ENCODE measurements around the gene MRPS24. TPM values are rescaled to one million over a fixed set of nuclear protein-coding genes. Genes with fewer than 3 reads are reported as not detected.
"Not testable (repeated sequence)": the region's sequence is repeated elsewhere in the genome, so short reads cannot be mapped to it uniquely, and the experiment has no call there.

MRPS24 gene
- total RNA-seq, 2 donors from 2014 or later: 112 to 118 TPM

DNA sequence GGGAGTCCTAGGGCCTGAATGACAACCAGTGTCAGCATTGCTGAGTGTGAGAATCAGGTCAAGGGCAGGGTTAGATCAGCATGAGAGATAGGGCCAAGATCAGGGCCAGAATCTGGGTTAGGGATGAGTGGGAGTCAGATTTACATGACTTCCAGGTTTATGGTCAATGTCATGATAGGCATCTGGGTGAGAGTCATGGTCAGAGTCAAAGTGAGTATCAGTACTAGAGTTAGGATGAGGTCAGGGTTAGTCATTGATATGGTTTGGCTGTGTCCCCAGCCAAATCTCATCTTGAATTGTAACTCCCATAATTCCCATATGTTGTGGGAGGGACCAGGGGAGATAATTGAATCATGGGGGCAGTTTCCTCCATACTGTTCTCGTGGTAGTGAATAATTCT lies 12.3 kb downstream of the MRPS24 start:
- ATAC-seq: peak; percentile 59 to 95
- DNase-seq (ENCODE audit: low spot score in 2 of 2): no peak
- no peak overlapping the region for H3K27ac Mint-ChIP-seq
- no peaks in the 10 kb centered on the region for H3K9me3 Mint-ChIP-seq
- H3K36me3 Mint-ChIP-seq: no peaks in the 10 kb centered on the region

DNA sequence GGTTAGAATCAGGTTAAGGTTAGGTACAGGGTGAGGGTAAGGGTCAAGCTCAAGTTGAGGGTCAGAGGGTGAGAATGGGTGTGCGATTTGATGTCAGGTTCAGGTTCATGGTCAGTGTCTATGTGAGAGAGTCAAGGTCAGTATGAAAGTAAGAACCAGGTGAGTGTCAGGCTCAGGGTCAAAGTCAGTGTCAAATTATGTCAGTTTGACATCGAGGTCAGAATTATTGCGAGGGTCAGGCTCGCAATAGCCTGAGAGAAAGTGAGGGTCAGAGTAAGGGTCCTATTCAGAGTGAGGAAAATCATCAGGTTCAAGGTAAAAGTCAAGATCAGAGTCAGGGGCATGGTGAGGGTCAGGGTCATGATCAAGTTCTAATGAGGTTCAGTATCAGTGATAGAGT lies 13.0 kb downstream of the MRPS24 start:
- ATAC-seq (no peak), DNase-seq (ENCODE audit: low spot score in 2 of 2) (no peak)
- peaks cover 0 to 3% of the 10 kb centered on the region in 2 donors for H3K9me3 Mint-ChIP-seq
- no peak overlapping the region for H3K27ac Mint-ChIP-seq
- no peaks in the 10 kb centered on the region for H3K36me3 Mint-ChIP-seq

DNA sequence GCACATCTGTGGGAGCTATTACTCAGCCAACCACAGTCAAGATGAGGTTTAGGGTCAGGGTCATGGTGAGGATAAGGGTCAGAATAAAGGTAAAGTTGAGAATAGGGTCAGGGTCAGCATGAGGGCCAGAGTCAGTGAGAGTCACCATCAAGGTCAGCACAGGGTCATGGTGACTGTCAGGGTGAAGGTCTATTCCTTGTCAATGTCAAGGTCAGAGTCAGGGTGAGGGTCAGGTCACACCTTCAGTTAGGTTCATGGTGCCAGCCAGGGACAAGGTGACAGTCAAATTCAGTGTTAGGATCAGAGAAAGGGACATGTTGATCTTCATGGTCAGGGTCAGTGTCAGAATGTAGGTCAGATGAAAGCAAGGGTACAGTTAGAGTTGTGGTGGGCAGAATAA lies 14.1 kb downstream of the MRPS24 start:
- H3K9me3 Mint-ChIP-seq: peaks cover 0 to 3% of the 10 kb centered on the region in 2 donors
- no peak overlapping the region for H3K27ac Mint-ChIP-seq
- DNase-seq (ENCODE audit: low spot score in 2 of 2) (no peak), ATAC-seq (no peak)
- H3K36me3 Mint-ChIP-seq: no peaks in the 10 kb centered on the region

DNA sequence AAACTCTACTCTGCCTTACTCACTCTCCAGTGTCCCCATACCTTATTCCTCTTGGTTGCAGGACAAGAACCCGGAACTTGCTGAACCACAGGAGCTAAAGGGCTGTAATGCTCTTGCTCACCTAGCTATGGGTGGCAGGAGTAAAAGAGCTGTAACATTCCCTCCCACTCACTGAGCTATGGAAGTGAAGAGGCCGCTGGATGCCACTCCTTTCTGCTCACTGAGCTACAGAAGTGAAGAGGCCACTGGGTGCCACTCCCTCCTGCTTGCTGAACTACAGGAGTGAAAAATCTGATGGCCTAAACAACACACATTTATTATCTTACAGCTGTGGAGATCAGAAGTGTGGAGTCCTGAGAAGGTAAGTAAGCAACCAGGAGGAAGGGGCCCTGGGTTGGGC lies 17.5 kb downstream of the MRPS24 start:
- H3K9me3 Mint-ChIP-seq: peaks cover 0 to 3% of the 10 kb centered on the region in 2 donors
- ATAC-seq: no peak

DNA sequence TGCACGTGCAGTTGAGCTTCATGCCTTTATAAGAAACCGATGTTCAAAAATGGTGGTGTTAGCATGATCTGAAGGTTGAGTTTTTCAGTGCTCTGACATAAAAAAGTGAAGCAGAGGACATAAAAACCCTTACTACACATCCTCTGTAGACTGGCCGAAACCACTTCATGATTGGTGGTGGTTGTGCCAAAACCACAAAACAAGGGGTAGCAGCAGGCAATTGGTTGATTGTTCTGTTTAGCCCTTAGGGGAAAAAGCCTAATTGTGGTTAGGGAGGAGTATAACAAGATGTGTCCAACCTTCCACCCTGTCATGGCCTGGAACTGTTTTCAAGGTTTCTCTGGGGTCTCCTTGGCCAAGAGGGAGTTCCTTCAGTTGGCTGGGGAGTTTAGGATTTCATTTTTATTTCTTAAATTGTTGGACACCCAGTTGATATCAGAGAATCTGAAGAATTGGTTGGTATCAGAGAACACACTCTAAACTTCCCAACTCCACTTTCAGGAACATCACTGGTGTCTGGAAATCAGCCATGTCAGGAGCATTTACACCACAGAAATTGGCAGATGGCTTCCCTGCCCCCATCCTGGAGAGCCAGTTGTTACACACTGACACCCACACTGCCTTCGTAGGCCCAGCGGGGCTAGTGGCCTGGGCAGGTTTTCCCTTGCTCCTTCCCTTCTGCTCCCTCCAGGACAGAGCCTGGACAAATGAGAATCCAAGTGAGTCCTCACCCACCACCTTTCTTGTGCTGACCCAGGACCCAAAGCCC lies 18.8 kb downstream of the MRPS24 start:
- H3K27ac Mint-ChIP-seq: no peak overlapping the region
- DNase-seq (ENCODE audit: low spot score in 2 of 2) (no peak), ATAC-seq (no peak)
- no peaks in the 10 kb centered on the region for H3K36me3 Mint-ChIP-seq
- H3K9me3 Mint-ChIP-seq: peaks cover 0 to 3% of the 10 kb centered on the region in 2 donors

More for the DNA sequence above, 17.5 kb downstream of the MRPS24 start:
- H3K27ac Mint-ChIP-seq: no peak overlapping the region
- no peaks in the 10 kb centered on the region for H3K36me3 Mint-ChIP-seq
- DNase-seq (ENCODE audit: low spot score in 2 of 2): no peak

DNA sequence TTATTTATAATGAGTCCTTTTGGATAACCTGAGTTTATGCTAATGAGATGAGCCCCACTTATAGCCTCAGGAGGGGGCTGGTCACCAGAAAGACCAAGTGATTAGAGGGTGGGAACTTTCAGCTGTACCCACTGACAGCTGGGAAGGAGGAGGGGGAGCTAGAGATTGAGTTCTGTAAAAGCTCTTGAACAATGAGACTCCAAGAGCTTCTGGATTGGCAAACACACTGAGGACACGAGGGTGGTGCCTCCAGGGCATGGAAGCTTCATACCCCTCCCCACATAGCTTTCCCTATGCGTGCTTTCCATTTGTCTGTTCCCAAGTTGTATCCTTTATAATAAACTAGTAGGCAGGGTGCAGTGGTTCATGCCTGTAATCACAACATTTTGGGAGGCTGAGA lies 20.3 kb downstream of the MRPS24 start:
- DNase-seq (ENCODE audit: low spot score in 2 of 2) (no peak), ATAC-seq (no peak)
- peaks cover 0 to 3% of the 10 kb centered on the region in 2 donors for H3K9me3 Mint-ChIP-seq
- H3K27ac Mint-ChIP-seq: no peak overlapping the region
- H3K36me3 Mint-ChIP-seq: no peaks in the 10 kb centered on the region

DNA sequence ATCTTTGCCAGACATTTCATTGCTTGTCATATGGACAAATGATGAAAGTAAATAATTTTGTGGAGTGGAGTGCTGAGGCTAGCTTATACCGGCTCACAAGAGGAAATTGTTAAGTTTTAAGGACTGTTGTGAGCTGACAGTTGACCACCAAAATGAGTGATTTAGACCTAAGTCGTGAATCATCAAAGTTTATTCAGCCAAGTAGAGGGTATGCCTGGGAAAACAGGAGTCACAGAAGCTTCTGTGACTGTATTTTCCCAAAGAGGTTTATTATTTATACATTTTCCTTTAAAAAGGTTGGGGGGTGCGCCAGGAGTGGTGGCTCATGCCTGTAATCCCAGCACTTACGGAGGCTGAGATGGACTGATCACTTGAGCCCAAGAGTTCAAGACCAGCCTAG lies 21.8 kb downstream of the MRPS24 start:
- H3K36me3 Mint-ChIP-seq: no peaks in the 10 kb centered on the region

DNA sequence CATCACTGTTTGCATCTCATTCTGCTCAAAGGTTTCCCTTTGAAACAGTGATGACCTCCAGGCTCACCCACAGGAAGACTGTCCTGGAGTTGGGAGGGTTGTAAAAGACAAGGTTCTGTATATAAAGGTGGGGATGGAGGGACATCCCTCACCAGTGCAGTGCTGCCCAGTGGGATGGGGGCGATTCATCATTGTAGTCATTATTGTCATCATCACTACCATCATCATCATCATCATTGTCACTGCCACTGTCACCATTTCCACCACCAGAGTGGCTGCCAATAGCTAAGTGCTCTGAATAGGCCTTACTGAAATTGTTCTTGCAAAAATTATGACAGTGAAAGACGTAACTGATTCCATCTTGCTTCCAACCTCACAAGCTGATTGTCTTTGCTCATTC lies 24.7 kb downstream of the MRPS24 start:
- ATAC-seq (no peak), DNase-seq (ENCODE audit: low spot score in 2 of 2) (no peak)
- H3K9me3 Mint-ChIP-seq: no peaks in the 10 kb centered on the region
- H3K36me3 Mint-ChIP-seq: no peaks in the 10 kb centered on the region
- no peak overlapping the region for H3K27ac Mint-ChIP-seq

More for the DNA sequence above, 21.8 kb downstream of the MRPS24 start:
- Mint-ChIP-seq H3K9me3 (peaks cover 0 to 3% of the 10 kb centered on the region in 2 donors), H3K27ac (no peak overlapping the region)
- ATAC-seq: no peak
- no peak for DNase-seq (ENCODE audit: low spot score in 2 of 2)

DNA sequence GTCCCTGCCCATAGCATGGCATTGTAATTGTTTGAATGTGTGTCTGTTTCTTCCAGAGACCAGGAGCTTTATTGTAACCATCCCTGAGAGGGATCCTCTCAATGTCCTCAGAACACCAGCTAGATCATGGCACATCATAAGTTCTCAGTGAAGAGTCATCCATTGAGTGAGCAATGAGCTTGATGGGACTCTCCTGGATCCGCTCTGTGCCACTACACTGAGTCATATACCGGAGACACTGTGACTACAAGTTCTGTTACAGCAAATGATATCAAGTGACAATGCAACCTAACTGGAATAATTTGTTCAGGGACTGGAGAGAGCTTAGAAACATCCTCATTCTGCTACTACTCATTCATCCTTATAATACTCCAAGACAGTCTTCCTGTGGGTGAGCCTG lies 25.1 kb downstream of the MRPS24 start:
- H3K27ac Mint-ChIP-seq: no peak overlapping the region
- peak; percentile 38 to 88 for ATAC-seq
- H3K9me3 Mint-ChIP-seq: no peaks in the 10 kb centered on the region
- DNase-seq (ENCODE audit: low spot score in 2 of 2): no peak
- no peaks in the 10 kb centered on the region for H3K36me3 Mint-ChIP-seq

DNA sequence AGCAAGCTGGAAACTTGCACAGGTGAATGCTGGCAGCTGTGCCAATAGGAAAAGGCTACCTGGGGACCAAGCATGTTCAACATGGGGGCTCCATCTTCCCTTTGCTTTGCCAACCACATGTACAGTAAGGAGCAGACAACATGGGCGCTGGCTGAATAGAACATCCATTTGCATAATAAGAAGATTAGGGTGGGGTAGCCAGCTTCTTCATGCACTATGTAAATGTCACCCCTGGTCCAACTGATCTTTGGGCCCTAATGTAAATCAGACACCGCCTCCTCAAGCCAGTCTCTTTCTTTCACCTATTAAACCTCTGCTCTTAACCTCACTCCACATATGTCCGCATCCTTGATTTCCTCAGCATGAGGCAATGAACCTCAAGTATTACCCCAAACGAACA lies 26.0 kb downstream of the MRPS24 start:
- DNase-seq (ENCODE audit: low spot score in 2 of 2) (no peak), ATAC-seq (no peak)
- no peaks in the 10 kb centered on the region for H3K36me3 Mint-ChIP-seq
- no peaks in the 10 kb centered on the region for H3K9me3 Mint-ChIP-seq
- H3K27ac Mint-ChIP-seq: no peak overlapping the region

DNA sequence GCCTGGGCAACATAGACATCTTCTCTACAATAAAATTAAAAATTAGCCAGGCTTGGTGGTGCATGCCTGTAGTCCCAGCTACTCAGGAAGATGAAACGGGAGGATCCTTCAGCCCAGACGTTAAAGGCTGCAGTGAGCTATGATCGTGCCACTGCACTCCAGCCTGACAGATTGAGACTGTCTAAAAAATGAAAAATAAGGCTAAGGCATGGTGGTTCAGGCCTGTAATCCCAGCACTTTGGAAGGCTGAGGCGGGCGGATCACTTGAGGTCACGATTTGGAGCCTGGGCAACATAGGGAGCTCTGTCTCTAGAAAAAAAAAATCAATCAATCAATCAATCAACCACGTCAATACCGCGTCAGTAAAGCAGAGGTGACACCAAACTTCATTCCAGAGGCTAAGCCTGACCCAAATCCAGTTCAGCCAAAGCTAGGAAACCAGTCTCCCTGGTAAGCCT lies 31.1 kb downstream of the MRPS24 start:
- DNase-seq (ENCODE audit: low spot score in 2 of 2): no peak
- Mint-ChIP-seq H3K9me3 (peaks cover 4 to 8% of the 10 kb centered on the region in 2 donors), H3K36me3 (peaks cover 7 to 13% of the 10 kb centered on the region in 2 donors), H3K27ac (no peak overlapping the region)
- no peak for ATAC-seq

DNA sequence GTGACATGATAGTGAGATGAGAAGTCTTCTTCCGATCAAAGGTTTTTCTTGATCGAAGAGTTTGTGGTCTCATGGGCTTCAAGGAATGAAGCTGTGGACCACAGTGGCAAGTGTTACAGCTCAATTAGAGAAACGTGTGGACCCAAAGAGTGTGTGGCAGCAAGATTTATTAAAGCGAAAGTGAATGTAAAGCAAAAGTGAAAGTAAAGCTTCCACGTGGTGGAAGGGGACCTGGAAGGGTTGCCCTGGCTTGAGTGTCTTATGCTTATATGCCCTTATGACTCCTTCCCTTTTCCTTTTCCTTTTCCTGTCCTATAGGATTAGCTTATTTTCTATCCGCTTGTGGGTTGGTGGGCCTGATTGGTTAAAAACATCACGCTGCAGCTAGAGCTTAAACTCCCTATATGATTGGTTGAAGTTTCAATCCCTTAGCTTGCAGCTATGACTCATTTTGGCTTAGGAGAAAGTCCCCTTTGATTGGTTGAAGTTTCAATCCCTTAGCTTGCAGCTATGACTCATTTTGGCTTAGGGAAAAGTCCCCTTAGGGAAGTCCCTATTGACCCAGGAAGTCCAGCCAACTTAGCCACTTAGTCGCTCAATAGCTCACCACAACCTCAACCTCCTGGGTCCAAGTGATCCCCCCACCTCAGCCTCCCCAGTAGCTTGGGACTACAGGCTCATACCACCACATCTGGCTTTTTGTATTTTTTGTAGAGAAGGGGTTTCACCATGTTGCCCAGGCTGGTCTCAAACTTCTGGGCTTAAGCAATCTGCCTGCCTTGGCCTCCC lies 34.7 kb downstream of the MRPS24 start:
- Mint-ChIP-seq H3K9me3 (peaks cover 10 to 12% of the 10 kb centered on the region in 2 donors), H3K27ac (peak overlapping the region; percentile 66 to 88), H3K36me3 (peaks cover 24 to 28% of the 10 kb centered on the region in 2 donors)
- DNase-seq (ENCODE audit: low spot score in 2 of 2): peak; percentile 18 to 75
- peak; percentile 58 to 73 for ATAC-seq

DNA sequence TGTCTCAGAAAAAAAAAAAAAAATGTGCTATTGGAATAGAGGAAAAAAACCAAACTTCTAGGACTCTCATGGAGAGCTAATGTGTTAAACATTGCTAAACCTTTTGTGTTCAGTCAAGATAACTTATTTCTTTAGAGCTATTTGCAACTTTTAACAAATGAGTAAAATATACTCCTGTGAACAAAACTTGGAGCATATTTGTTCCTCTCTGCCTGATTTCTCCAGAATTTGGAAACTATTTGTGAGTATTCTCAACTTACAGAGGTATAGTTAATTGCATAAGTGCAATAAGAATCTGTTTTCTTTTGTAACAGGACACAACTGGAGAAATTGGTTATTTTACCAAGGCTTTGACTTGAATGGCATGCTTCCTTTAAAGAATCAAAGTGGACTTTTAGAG lies 38.4 kb downstream of the MRPS24 start:
- Mint-ChIP-seq H3K9me3 (peaks cover 10 to 12% of the 10 kb centered on the region in 2 donors), H3K36me3 (peaks cover 24 to 28% of the 10 kb centered on the region in 2 donors)
- H3K27ac Mint-ChIP-seq; ATAC-seq; DNase-seq (ENCODE audit: low spot score in 2 of 2): not testable (repeated sequence)

DNA sequence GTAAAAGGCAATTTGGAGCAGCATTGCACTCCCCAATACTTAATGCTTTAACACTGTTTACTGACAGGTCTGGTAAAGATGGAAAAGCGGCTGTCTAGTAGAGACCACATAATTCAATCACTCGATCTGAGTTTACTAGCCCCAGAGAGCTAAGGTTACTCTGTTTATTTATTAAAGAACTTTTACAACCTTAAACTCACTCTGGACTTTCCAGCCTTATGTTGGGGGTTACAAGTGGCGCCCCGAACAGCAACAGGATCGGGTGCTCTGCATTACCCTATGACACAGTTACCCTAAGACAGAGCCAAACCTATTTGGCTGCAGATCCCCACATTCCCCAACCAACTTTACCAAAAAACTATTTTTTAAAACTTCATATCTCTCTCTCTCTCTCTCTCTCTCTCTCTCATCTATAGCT lies 43.9 kb downstream of the MRPS24 start:
- H3K36me3 Mint-ChIP-seq: no peaks in the 10 kb centered on the region
- H3K9me3 Mint-ChIP-seq: no peaks in the 10 kb centered on the region
- H3K27ac Mint-ChIP-seq: no peak overlapping the region
- DNase-seq (ENCODE audit: low spot score in 2 of 2): no peak
- ATAC-seq: no peak

DNA sequence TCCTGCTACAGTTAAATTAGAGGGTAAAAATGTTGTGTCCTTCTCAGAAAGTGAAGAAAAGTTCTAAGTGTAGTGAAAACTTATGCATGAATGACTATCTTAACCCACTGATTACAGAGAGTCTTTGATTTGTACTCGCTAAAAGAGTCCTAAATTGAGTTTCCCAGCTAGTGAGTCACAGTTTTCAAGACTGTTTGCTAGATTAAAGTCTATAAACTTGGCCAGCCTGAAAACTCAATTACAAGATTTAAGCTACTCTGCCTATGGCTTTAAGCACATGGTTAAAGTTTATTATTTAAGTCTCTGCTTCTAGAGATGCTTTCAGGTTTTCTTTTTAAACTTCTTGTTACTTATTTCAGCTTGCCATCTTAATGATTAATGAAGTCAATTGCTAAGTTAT lies 44.4 kb downstream of the MRPS24 start:
- peak in 1 of 2 donors; percentile 78 for ATAC-seq

DNA sequence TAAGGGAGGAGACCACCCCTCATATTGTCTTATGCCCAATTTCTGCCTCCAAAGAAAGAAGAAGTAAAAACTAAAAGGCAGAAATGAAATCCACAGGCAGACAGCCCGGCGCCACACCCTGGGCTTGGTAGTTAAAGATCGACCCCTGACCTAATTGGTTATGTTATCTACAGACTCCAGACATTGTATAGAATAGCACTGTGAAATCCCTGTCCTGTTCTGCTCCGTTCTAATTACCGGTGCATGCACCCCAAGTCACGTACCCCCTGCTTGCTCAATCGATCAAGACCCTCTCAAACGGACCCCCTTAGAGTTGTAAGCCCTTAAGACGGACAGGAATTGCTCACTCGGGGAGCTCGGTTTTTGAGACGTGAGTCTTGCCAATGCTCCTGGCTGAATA lies 44.8 kb downstream of the MRPS24 start:
- not testable (repeated sequence) for H3K27ac Mint-ChIP-seq

More for the DNA sequence above, 44.4 kb downstream of the MRPS24 start:
- H3K27ac Mint-ChIP-seq: no peak overlapping the region
- no peaks in the 10 kb centered on the region for H3K36me3 Mint-ChIP-seq
- no peaks in the 10 kb centered on the region for H3K9me3 Mint-ChIP-seq
- DNase-seq (ENCODE audit: low spot score in 2 of 2): no peak

DNA sequence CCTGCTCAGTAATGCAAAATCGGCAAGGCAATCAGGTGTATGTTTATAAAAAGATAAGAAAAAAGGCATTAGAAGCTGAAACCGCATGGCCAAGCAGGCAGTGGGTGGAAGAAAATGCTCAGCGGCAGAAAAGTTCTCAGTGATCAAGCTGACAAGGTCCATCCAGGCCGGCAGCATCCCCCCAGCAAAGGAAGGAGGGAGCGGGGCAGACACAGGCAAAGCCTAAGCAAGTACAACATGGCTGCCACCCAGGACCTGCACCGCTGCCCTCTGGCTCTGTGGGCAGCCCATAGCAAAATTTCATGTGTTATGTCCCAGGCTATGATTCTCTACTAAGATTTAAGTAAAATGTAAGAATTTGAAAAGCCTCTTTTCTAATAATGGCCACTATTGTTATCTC lies 45.4 kb downstream of the MRPS24 start:
- no peak overlapping the region for H3K27ac Mint-ChIP-seq
- no peak for ATAC-seq
- H3K9me3 Mint-ChIP-seq: no peaks in the 10 kb centered on the region
- DNase-seq (ENCODE audit: low spot score in 2 of 2): no peak
- no peaks in the 10 kb centered on the region for H3K36me3 Mint-ChIP-seq

More for the DNA sequence above, 44.8 kb downstream of the MRPS24 start:
- H3K9me3 Mint-ChIP-seq; DNase-seq (ENCODE audit: low spot score in 2 of 2); H3K36me3 Mint-ChIP-seq; ATAC-seq: not testable (repeated sequence)

Data from activated naive CD4-positive, alpha-beta T cell treated with anti-CD3 and anti-CD28 coated beads, Interleukin-2, amount 50 U/mL, for 72 hours (primary cell).